HG02678 (cell line): ENCODE data around the gene ST7L.

Experiments
- ATAC-seq: cut with Tn5 transposase; IDR thresholded peaks from one replicate; pipeline ENCODE4 v1.9.1; 2021; ENCODE audit warnings: mild to moderate bottlenecking, moderate library complexity; ENCODE audit not compliant: unreplicated experiment

Gene ST7L

GRCh38 chr1:112619518-112620376 lies 806 bp upstream of the ST7L start, which contains the start of gene CAPZA1:
Gene CAPZA1 (plus strand): TSS chr1:112619832. CDS start chr1:112619845, 13 bp downstream.
- ATAC-seq: peak; percentile 86

DNA sequence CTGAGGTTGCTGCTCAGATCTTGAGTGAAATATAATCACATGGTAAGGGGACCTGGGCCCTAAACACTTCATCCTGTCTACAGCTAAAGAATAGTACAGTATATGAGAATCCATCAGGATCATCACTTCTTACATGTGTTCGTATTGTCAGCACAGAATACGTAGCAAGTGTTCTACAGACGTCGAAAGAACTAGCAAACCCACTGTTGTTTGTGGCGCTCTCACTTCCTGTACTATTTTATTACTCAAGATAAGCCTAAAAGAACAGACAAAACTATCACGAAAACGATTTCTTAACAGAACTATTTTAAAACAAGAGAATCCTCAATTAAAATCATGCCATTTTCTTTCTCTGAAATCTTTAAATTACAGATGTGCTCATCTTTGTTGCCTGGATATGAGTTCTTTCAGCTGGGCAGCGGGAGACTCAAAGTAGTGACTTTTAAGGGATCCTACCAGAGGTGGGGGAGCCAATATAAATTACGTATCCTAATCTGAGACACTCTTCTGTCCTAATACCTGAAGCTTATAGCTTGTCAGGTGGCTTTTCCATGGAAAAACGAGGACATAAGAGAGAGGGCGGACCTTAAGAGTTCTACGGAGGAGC lies 724 bp downstream of the ST7L start:
- ATAC-seq: peak; percentile 33

DNA sequence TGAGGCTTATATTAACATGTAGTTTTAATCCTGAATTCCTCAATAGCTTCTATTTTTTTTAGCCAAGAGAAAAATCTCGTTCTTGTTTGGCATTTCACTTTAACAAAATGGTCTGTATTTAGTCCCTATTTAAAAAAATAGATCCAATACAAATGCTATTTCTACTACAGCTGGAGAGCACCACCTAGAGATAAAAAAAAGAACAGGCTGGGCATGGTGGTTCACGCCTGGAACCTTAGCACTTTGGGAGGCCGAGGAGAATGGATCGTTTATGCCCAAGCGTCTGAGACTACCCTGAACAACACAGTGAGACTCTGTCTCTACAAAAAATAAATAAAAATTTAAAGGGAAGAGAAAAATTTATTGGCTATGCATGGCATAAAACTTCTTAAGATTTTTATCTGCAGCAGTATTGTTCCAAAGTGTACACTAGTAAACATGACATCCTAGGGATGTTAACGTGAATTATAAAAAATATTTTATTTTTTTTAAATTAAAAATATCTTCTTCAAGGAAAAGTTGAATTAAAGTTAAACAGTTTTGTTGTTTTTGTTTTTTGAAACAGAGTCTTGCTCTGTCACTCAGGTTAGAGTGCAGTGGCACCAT lies 4.4 kb downstream of the ST7L start:
- no peak for ATAC-seq

- ATAC-seq: no peak
Observed at GRCh38 chr1:112605633-112606327, 13.2 kb downstream of the ST7L start.

- ATAC-seq: no peak
Observed at GRCh38 chr1:112603541-112603940, 15.4 kb downstream of the ST7L start.

DNA sequence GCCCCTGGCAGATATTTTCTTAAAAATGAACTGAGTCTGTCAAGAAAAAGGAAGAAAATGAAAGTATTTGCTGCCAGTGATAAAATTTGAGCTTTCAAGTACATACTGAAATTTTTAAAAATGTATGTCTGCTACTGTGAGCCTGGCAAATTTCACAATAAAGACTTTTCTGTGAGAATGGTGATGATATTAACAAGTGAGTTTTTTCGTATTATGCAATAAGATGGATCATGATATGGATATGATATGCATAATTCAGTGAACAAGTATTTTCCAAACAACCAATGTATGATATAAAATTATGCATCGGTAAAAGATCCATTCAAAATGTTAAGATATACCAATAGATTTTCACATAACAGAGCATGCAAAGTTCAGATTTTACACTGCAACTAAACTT lies 15.9 kb downstream of the ST7L start:
- no peak for ATAC-seq

DNA sequence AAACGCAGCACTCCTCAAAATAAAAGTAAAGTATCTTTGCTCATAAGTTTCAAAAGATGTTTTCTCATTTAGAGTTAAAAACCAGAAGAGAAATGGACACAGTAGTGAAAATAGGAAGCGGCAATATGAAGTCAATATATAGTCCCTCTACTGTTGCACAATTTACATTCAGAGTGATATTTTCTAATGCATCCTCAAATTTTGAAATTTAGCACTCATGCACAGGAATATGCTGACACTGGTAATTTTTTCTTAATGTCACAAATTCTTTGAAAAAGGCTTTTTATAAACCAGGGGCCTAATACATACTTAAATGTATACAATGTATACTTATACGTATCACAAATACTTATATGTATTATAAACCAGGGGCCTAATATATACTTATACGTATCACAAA lies 19.5 kb downstream of the ST7L start:
- ATAC-seq: no peak

DNA sequence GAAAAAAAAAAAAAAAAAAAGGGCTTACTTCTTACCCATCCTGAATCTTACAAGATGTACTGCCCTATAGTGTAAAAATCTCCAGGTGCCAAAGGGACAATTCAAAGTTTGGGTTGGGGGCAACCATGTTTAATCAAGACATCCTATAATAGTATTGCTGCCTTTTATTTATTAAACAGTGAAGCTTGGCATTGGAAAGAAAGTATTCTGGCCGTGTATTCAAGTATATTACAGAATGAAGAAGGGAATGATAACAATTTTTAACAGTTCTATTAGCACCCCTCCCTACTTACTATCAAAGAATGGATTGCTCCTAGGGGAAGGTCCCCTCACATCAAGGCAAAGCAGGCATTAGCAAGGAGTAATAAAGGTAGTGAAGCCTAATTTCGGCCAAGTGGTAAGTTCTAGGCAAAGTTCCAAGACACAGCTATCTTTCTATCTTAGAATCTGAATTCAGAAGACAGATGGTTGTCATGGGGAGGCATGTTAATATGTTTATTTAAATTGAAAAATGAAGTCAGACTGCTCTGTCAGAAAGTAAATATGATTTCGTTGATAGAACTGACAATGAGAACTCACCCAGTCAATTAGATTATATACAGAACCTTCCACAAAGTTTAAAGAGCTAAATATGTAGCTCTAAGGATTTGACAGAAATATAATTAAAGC lies 24.6 kb downstream of the ST7L start:
- no peak for ATAC-seq

DNA sequence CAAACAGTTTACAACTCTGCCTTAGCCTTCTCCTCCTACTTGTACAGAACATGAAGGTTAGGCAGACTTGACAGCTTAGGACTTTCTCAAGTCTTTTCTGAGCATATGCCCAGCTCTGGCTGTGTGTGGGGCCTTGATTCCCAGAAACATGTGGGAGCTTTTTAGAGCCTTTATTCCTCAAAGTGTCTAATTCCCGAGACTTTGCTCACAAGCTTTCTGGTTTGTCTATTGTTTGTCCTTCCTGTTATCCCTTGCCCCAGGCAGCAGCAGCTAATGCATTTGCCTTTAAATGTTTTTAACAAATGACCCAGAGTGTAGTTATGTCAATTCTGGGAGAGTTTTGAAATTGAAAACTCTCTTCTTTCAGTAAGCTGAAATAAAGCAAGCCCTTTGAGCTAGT lies 29.2 kb downstream of the ST7L start:
- no peak for ATAC-seq

- ATAC-seq: no peak
Observed at GRCh38 chr1:112583366-112583765, 35.6 kb downstream of the ST7L start.

DNA sequence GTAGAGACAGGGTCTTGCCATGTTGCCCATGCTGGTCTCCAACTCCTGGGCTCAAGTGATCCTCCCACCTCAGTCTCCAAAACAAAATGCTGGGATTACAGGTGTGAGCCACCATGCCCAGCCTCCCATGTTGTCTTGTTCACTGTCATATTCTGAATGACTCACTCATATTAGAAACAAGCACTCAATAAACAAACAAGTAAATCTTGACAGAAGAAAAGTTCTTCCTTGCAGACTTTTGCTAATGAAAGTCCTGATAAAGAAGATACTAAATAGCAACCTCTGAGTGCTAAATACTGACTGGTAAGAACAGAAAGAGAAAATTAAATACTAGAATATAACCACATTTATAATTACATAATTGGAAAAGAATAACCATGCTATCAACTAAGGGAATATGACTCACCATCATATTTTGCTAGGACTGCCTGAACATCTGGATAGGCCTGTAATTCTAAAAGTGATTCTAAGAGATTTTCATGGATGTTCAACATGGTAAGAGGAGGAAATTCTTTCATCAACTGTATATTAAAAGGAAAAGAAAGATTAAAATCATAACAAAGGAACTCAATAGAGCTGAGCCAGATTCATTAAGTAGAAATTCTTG lies 37.3 kb downstream of the ST7L start:
- no peak for ATAC-seq

DNA sequence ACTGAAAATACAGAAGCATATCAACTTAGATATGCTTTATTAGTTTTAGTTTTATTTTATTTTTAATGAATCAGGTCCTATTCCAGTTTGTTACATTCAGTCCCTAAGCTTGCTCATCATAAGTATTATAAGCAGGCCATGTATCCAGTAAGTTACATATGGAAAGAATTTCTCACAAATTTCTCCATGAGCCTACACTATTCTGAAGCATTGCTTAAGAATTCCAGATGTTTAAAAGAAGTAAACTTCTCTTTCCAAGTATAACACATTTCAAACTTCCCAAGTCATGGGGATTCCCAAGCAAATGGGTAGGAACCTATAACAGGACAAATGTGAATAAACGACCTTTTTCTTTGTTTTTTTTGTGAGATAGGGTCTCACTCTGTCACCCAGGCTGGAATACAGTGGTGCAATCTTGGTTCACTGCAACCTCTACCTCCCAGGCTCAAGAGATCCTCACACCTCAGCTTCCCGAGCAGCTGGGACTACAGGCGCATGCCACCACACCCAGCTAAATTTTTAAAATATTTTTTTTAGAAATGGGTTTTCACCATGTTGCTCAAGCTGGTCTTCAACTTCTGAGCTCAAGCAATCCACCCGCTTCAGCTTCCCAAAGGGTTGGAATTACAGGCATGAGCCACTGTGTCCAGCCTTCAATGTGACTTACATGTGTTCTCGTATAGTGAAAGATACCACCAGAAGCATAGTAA lies 39.0 kb downstream of the ST7L start:
- no peak for ATAC-seq

GRCh38 chr1:112576240-112576639 lies 42.7 kb downstream of the ST7L start:
- no peak for ATAC-seq

- no peak for ATAC-seq
Observed at GRCh38 chr1:112575154-112575804, 43.7 kb downstream of the ST7L start.

DNA sequence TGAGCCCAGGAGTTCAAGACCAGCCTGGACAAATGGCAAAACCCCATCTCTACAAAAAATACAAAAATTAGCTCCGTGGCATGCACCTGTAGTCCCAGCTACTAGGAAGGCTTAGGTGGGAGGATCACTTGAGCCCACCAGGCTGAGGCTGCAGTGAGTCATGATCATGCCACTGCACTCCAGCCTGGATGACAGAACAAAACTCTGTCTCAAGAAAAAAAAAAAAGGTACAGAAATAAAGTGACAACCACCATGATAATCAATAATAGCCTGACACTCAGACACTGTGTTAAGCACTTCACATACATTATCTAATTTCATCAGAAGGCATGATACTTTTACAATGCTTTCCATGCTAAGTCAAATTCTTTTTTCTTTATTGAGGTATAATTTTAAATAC lies 53.1 kb downstream of the ST7L start:
- ATAC-seq: no peak

GRCh38 chr1:112564081-112564480 lies 54.9 kb downstream of the ST7L start:
- ATAC-seq: no peak

GRCh38 chr1:112563341-112563740 lies 55.6 kb downstream of the ST7L start:
- no peak for ATAC-seq

GRCh38 chr1:112558634-112559033 lies 60.3 kb downstream of the ST7L start:
- no peak for ATAC-seq

DNA sequence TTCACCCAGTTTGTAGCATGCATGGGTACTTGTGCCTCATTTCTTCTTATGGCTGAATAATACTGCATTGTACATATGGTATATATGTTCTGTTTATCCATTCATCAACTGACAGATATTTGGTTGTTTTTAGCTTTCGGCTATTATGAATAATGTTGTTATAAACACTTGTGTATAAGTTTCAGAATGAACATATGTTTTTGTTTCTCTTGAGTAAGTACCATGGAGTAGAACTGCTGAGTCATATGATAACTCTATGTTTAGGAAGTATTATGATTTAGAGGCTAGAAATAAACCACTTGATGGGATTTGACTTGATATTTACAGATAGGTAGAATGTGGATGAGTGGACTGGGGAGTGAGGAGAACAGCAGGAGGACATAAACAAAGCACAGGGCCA lies 61.6 kb downstream of the ST7L start:
- ATAC-seq: no peak
